CD4-positive, alpha-beta T cell treated with Interleukin-17A for 1 hour (primary cell): ENCODE data around the gene LYRM4.
"Not testable (repeated sequence)": the region's sequence is repeated elsewhere in the genome, so short reads cannot be mapped to it uniquely, and the experiment has no call there.

Source experiments
- DNase-seq: peaks from one replicate; pipeline ENCODE4 v3.0.0-alpha.2; 2020

Gene LYRM4

GRCh38 chr6:5139828-5140771, 120.7 kb downstream of the LYRM4 start:
- no peak for DNase-seq

GRCh38 chr6:5138995-5139827, 121.5 kb downstream of the LYRM4 start:
- no peak for DNase-seq

GRCh38 chr6:5136851-5137250, 123.9 kb downstream of the LYRM4 start:
- DNase-seq, result no peak

GRCh38 chr6:5135788-5136376, 124.9 kb downstream of the LYRM4 start:
- DNase-seq, result peak; percentile 41

- no peak for DNase-seq
These were observed 126.8 kb downstream of the LYRM4 start for GRCh38 chr6:5133943-5134342.

GRCh38 chr6:5132731-5133130, 128.0 kb downstream of the LYRM4 start:
- DNase-seq, result no peak

GRCh38 chr6:5130135-5130866, 130.4 kb downstream of the LYRM4 start:
- DNase-seq, result no peak

GRCh38 chr6:5128351-5128750, 132.4 kb downstream of the LYRM4 start:
- no peak for DNase-seq

GRCh38 chr6:5127106-5127687, 133.6 kb downstream of the LYRM4 start:
- DNase-seq, result no peak

- no peak for DNase-seq
These were observed 134.5 kb downstream of the LYRM4 start for GRCh38 chr6:5126214-5126613.

- no peak for DNase-seq
These were observed 135.4 kb downstream of the LYRM4 start for GRCh38 chr6:5125152-5126006.

GRCh38 chr6:5124526-5124925, 136.2 kb downstream of the LYRM4 start:
- DNase-seq, result no peak

GRCh38 chr6:5123296-5124143, 137.2 kb downstream of the LYRM4 start:
- DNase-seq, result no peak

GRCh38 chr6:5122504-5123112, 138.1 kb downstream of the LYRM4 start:
- DNase-seq, result no peak

GRCh38 chr6:5121956-5122355, 138.8 kb downstream of the LYRM4 start:
- no peak for DNase-seq

- DNase-seq, result no peak
These were observed 139.3 kb downstream of the LYRM4 start for GRCh38 chr6:5121479-5121878.

- DNase-seq, result not testable (repeated sequence)
These were observed 140.2 kb downstream of the LYRM4 start for GRCh38 chr6:5120543-5120942.

GRCh38 chr6:5120011-5120410, 140.7 kb downstream of the LYRM4 start:
- no peak for DNase-seq

GRCh38 chr6:5119090-5119951, 141.4 kb downstream of the LYRM4 start:
- DNase-seq, result no peak
